Measurements from ENCODE around the gene MLKL. TPM values are rescaled to one million over a fixed set of nuclear protein-coding genes. Genes with fewer than 3 reads are reported as not detected.
A peak's percentile ranks its signal among the peaks of the same experiment; 100 is the strongest.
"Not testable (repeated sequence)": the region's sequence is repeated elsewhere in the genome, so short reads cannot be mapped to it uniquely, and the experiment has no call there.

MLKL gene
- total RNA-seq, 1 experiment from 2014 or later, result 4.7 TPM

GRCh38 chr16:74679983-74680382 is 20.7 kb downstream of the MLKL start:
- H4K20me1 ChIP-seq (ENCODE audit: insufficient read depth, low read depth, low read length), result no peaks in the 10 kb centered on the region
- no peak overlapping the region for H2AFZ ChIP-seq (ENCODE audit: low read length)
- no peaks in the 10 kb centered on the region for H3K4me1 ChIP-seq (ENCODE audit: low read length)
- no peaks in the 10 kb centered on the region for H3K9me2 ChIP-seq (replicated peaks; ENCODE audit: insufficient read depth, low read length)
- no peaks in the 10 kb centered on the region for H3K79me2 ChIP-seq (ENCODE audit: low read length)
- H3K27ac ChIP-seq (ENCODE audit: low read length), result no peak overlapping the region
- H3K27me3 ChIP-seq (ENCODE audit: low read length), result no peaks in the 10 kb centered on the region
- H3K9me3 ChIP-seq (ENCODE audit: low read length), result no peaks in the 10 kb centered on the region
- H3K9ac ChIP-seq (ENCODE audit: low read length), result no peak overlapping the region
- no peak for DNase-seq
- H3K4me3 ChIP-seq (ENCODE audit: low read length), result no peak overlapping the region
- no peak overlapping the region for H3K4me2 ChIP-seq (ENCODE audit: low read depth, low read length, poor library complexity, severe bottlenecking)
- no peaks in the 10 kb centered on the region for H3K36me3 ChIP-seq (ENCODE audit: insufficient read depth, low read length)

GRCh38 chr16:74677868-74678267 is 22.8 kb downstream of the MLKL start:
- Histone ChIP-seq H3K4me2 (ENCODE audit: low read depth, low read length, poor library complexity, severe bottlenecking) (no peak overlapping the region), H3K27me3 (ENCODE audit: low read length) (no peaks in the 10 kb centered on the region), H3K4me3 (ENCODE audit: low read length) (no peak overlapping the region), H3K27ac (ENCODE audit: low read length) (no peak overlapping the region), H3K4me1 (ENCODE audit: low read length) (no peaks in the 10 kb centered on the region), H3K9me3 (ENCODE audit: low read length) (no peaks in the 10 kb centered on the region), H2AFZ (ENCODE audit: low read length) (no peak overlapping the region), H3K79me2 (ENCODE audit: low read length) (no peaks in the 10 kb centered on the region), H3K9me2 (replicated peaks; ENCODE audit: insufficient read depth, low read length) (no peaks in the 10 kb centered on the region), H3K36me3 (ENCODE audit: insufficient read depth, low read length) (no peaks in the 10 kb centered on the region), H3K9ac (ENCODE audit: low read length) (no peak overlapping the region), H4K20me1 (ENCODE audit: insufficient read depth, low read depth, low read length) (no peaks in the 10 kb centered on the region)
- no peak for DNase-seq

- H3K27ac ChIP-seq (ENCODE audit: low read length), result no peak overlapping the region
- no peaks in the 10 kb centered on the region for H3K79me2 ChIP-seq (ENCODE audit: low read length)
- no peak overlapping the region for H2AFZ ChIP-seq (ENCODE audit: low read length)
- no peaks in the 10 kb centered on the region for H3K9me2 ChIP-seq (replicated peaks; ENCODE audit: insufficient read depth, low read length)
- no peak for DNase-seq
- no peak overlapping the region for H3K4me3 ChIP-seq (ENCODE audit: low read length)
- no peaks in the 10 kb centered on the region for H3K4me1 ChIP-seq (ENCODE audit: low read length)
- no peak overlapping the region for H3K4me2 ChIP-seq (ENCODE audit: low read depth, low read length, poor library complexity, severe bottlenecking)
- H3K36me3 ChIP-seq (ENCODE audit: insufficient read depth, low read length), result no peaks in the 10 kb centered on the region
- no peak overlapping the region for H3K9ac ChIP-seq (ENCODE audit: low read length)
- no peaks in the 10 kb centered on the region for H4K20me1 ChIP-seq (ENCODE audit: insufficient read depth, low read depth, low read length)
- H3K9me3 ChIP-seq (ENCODE audit: low read length), result no peaks in the 10 kb centered on the region
- no peaks in the 10 kb centered on the region for H3K27me3 ChIP-seq (ENCODE audit: low read length)
Observed at GRCh38 chr16:74673876-74674275, 26.8 kb downstream of the MLKL start.

GRCh38 chr16:74668877-74669276 is 31.8 kb downstream of the MLKL start:
- not testable (repeated sequence) for H3K9me2 ChIP-seq (replicated peaks; ENCODE audit: insufficient read depth, low read length); H3K4me3 ChIP-seq (ENCODE audit: low read length); H3K27ac ChIP-seq (ENCODE audit: low read length); H4K20me1 ChIP-seq (ENCODE audit: insufficient read depth, low read depth, low read length); H3K4me2 ChIP-seq (ENCODE audit: low read depth, low read length, poor library complexity, severe bottlenecking); DNase-seq; H3K9me3 ChIP-seq (ENCODE audit: low read length); H2AFZ ChIP-seq (ENCODE audit: low read length); H3K27me3 ChIP-seq (ENCODE audit: low read length); H3K9ac ChIP-seq (ENCODE audit: low read length)
- Histone ChIP-seq H3K79me2 (ENCODE audit: low read length) (peaks cover 29% of the 10 kb centered on the region), H3K36me3 (ENCODE audit: insufficient read depth, low read length) (peaks cover 16% of the 10 kb centered on the region; the same call in 1 of the 2 replicates), H3K4me1 (ENCODE audit: low read length) (peaks cover 27% of the 10 kb centered on the region)

GRCh38 chr16:74667255-74667700 is 33.4 kb downstream of the MLKL start:
- H3K27ac ChIP-seq (ENCODE audit: low read length), result no peak overlapping the region
- no peaks in the 10 kb centered on the region; the same call in 1 of the 2 replicates for H3K9me3 ChIP-seq (ENCODE audit: low read length)
- H3K9me2 ChIP-seq (replicated peaks; ENCODE audit: insufficient read depth, low read length), result peaks cover 6% of the 10 kb centered on the region; the same call in 1 of the 2 replicates
- peaks cover 44% of the 10 kb centered on the region for H3K79me2 ChIP-seq (ENCODE audit: low read length)
- peak overlapping the region; percentile 62 for H3K4me2 ChIP-seq (ENCODE audit: low read depth, low read length, poor library complexity, severe bottlenecking)
- peak overlapping the region; percentile 95 for H3K4me3 ChIP-seq (ENCODE audit: low read length)
- H2AFZ ChIP-seq (ENCODE audit: low read length), result peak overlapping the region; percentile 84
- H3K27me3 ChIP-seq (ENCODE audit: low read length), result no peaks in the 10 kb centered on the region
- H4K20me1 ChIP-seq (ENCODE audit: insufficient read depth, low read depth, low read length), result peaks cover 15% of the 10 kb centered on the region; the same call in 1 of the 2 replicates
- no peak for DNase-seq
- H3K9ac ChIP-seq (ENCODE audit: low read length), result peak overlapping the region; percentile 39
- peaks cover 28% of the 10 kb centered on the region; the same call in 1 of the 2 replicates for H3K36me3 ChIP-seq (ENCODE audit: insufficient read depth, low read length)
- peaks cover 42% of the 10 kb centered on the region for H3K4me1 ChIP-seq (ENCODE audit: low read length)

- peaks cover 50% of the 10 kb centered on the region for H3K79me2 ChIP-seq (ENCODE audit: low read length)
- H3K4me2 ChIP-seq (ENCODE audit: low read depth, low read length, poor library complexity, severe bottlenecking), result peak within 1 kb of the TSS; percentile 93
- peaks cover 6% of the 10 kb centered on the region; the same call in 1 of the 2 replicates for H3K9me2 ChIP-seq (replicated peaks; ENCODE audit: insufficient read depth, low read length)
- H3K9me3 ChIP-seq (ENCODE audit: low read length), result no peaks in the 10 kb centered on the region; the same call in 1 of the 2 replicates
- peaks cover 19% of the 10 kb centered on the region; the same call in 1 of the 2 replicates for H4K20me1 ChIP-seq (ENCODE audit: insufficient read depth, low read depth, low read length)
- peak within 1 kb of the TSS; percentile 94 for H3K9ac ChIP-seq (ENCODE audit: low read length)
- no peaks in the 10 kb centered on the region for H3K27me3 ChIP-seq (ENCODE audit: low read length)
- H3K4me1 ChIP-seq (ENCODE audit: low read length), result peaks cover 44% of the 10 kb centered on the region
- peak within 1 kb of the TSS; percentile 95 for H3K4me3 ChIP-seq (ENCODE audit: low read length)
- peaks cover 32% of the 10 kb centered on the region; the same call in 1 of the 2 replicates for H3K36me3 ChIP-seq (ENCODE audit: insufficient read depth, low read length)
- peak; percentile 99 for DNase-seq
- peak within 1 kb of the TSS; percentile 84 for H2AFZ ChIP-seq (ENCODE audit: low read length)
- H3K27ac ChIP-seq (ENCODE audit: low read length), result peak within 1 kb of the TSS; percentile 69
Observed at GRCh38 chr16:74666425-74667254, 34.0 kb downstream of the MLKL start, which contains the start of gene RFWD3. TSS of gene RFWD3 (minus strand) at chr16:74666877. CDS start at chr16:74661449, 5,428 bp downstream.

- Histone ChIP-seq H3K4me1 (ENCODE audit: low read length) (peaks cover 44% of the 10 kb centered on the region), H3K27ac (ENCODE audit: low read length) (peak overlapping the region; percentile 69), H3K9me3 (ENCODE audit: low read length) (no peaks in the 10 kb centered on the region; the same call in 1 of the 2 replicates), H3K36me3 (ENCODE audit: insufficient read depth, low read length) (peaks cover 37% of the 10 kb centered on the region; the same call in 1 of the 2 replicates), H2AFZ (ENCODE audit: low read length) (no peak overlapping the region), H3K79me2 (ENCODE audit: low read length) (peaks cover 56% of the 10 kb centered on the region), H3K4me3 (ENCODE audit: low read length) (peak overlapping the region; percentile 95), H4K20me1 (ENCODE audit: insufficient read depth, low read depth, low read length) (peaks cover 25% of the 10 kb centered on the region), H3K27me3 (ENCODE audit: low read length) (no peaks in the 10 kb centered on the region), H3K4me2 (ENCODE audit: low read depth, low read length, poor library complexity, severe bottlenecking) (peak overlapping the region; percentile 93), H3K9ac (ENCODE audit: low read length) (peak overlapping the region; percentile 94), H3K9me2 (replicated peaks; ENCODE audit: insufficient read depth, low read length) (peaks cover 6% of the 10 kb centered on the region; the same call in 1 of the 2 replicates)
- no peak for DNase-seq
Observed at GRCh38 chr16:74666010-74666421, 34.6 kb downstream of the MLKL start.

GRCh38 chr16:74661064-74661463 is 39.6 kb downstream of the MLKL start:
- Histone ChIP-seq H3K4me2 (ENCODE audit: low read depth, low read length, poor library complexity, severe bottlenecking) (no peak overlapping the region), H4K20me1 (ENCODE audit: insufficient read depth, low read depth, low read length) (peaks cover 51% of the 10 kb centered on the region), H3K36me3 (ENCODE audit: insufficient read depth, low read length) (peaks cover 73% of the 10 kb centered on the region; the same call in 1 of the 2 replicates)

More at GRCh38 chr16:74661064-74661463, 39.6 kb downstream of the MLKL start:
- DNase-seq, result no peak
- no peak overlapping the region for H2AFZ ChIP-seq (ENCODE audit: low read length)
- H3K27me3 ChIP-seq (ENCODE audit: low read length), result no peaks in the 10 kb centered on the region
- no peak overlapping the region for H3K27ac ChIP-seq (ENCODE audit: low read length)
- no peak overlapping the region for H3K4me3 ChIP-seq (ENCODE audit: low read length)
- peaks cover 97% of the 10 kb centered on the region for H3K79me2 ChIP-seq (ENCODE audit: low read length)
- H3K4me1 ChIP-seq (ENCODE audit: low read length), result peaks cover 38% of the 10 kb centered on the region
- no peaks in the 10 kb centered on the region for H3K9me2 ChIP-seq (replicated peaks; ENCODE audit: insufficient read depth, low read length)
- no peak overlapping the region for H3K9ac ChIP-seq (ENCODE audit: low read length)
- H3K9me3 ChIP-seq (ENCODE audit: low read length), result no peaks in the 10 kb centered on the region
